T-helper 17 cell (primary cell): ENCODE data around the gene ITGB2. TPM values are rescaled to one million over a fixed set of nuclear protein-coding genes. Genes with fewer than 3 reads are reported as not detected.

Source experiments
- ATAC-seq: fragments of 150-1000 bp; cut with Tn5 transposase; 2 replicates; pipeline ENCODE4 v1.10.0; 2021; ENCODE audit warnings: mild to moderate bottlenecking, moderate library complexity
- DNase-seq, 3 donors: peaks; one replicate each; pipeline versions ENCODE4 v3.0.0 to v3.0.0-alpha.2; 2020 to 2021
- H3K9me3 ChIP-seq: one replicate; pipeline ENCODE4 v1.7.0; 2013; ENCODE audit warnings: low read length, mild to moderate bottlenecking; ENCODE audit not compliant: control insufficient read depth, poor library complexity, severe bottlenecking
- H3K27ac Mint-ChIP-seq: one replicate; pipeline ENCODE4 v1.8.0; 2022; ENCODE audit warnings: mild to moderate bottlenecking, moderate library complexity, mixed read lengths
- H3K27me3 Mint-ChIP-seq: one replicate; pipeline ENCODE4 v1.8.0; 2022; ENCODE audit warnings: mixed read lengths
- H3K36me3 Mint-ChIP-seq: one replicate; pipeline ENCODE4 v1.8.0; 2022; ENCODE audit warnings: low read depth, mixed read lengths
- H3K4me1 Mint-ChIP-seq: one replicate; pipeline ENCODE4 v1.8.0; 2022; ENCODE audit warnings: mild to moderate bottlenecking, mixed read lengths
- H3K4me3 Mint-ChIP-seq: one replicate; pipeline ENCODE4 v1.8.0; 2022; ENCODE audit warnings: mild to moderate bottlenecking, moderate library complexity, mixed read lengths
- total RNA-seq, 4 donors: library from RNA in 2 of 4; stranded (reverse) in 2 of 4; gene quantifications; one replicate each; pipeline ENCODE4 v1.2.3 and lab custom pipeline; 2022 to 2026

Gene ITGB2
- total RNA-seq, 2 donors from 2014 or later = 248 to 359 TPM

- Mint-ChIP-seq H3K4me1 (peaks cover 27% of the 10 kb centered on the region), H3K27ac (no peak overlapping the region), H3K36me3 (peaks cover 14% of the 10 kb centered on the region), H3K27me3 (no peaks in the 10 kb centered on the region), H3K4me3 (no peak overlapping the region)
- H3K9me3 ChIP-seq = no peaks in the 10 kb centered on the region
- ATAC-seq (no peak), DNase-seq (no peak)
These were observed 17.0 kb downstream of the ITGB2 start for GRCh38 chr21:44903689-44904088.

- no peak overlapping the region for H3K4me3 Mint-ChIP-seq
- DNase-seq (no peak), ATAC-seq (no peak)
- H3K27me3 Mint-ChIP-seq = no peaks in the 10 kb centered on the region
- peaks cover 14% of the 10 kb centered on the region for H3K36me3 Mint-ChIP-seq
- no peaks in the 10 kb centered on the region for H3K9me3 ChIP-seq
- H3K4me1 Mint-ChIP-seq = peaks cover 25% of the 10 kb centered on the region
- H3K27ac Mint-ChIP-seq = no peak overlapping the region
These were observed 17.5 kb downstream of the ITGB2 start for GRCh38 chr21:44903050-44903685.

- no peak overlapping the region for H3K27ac Mint-ChIP-seq
- ATAC-seq = no peak
- H3K4me3 Mint-ChIP-seq = no peak overlapping the region
- peaks cover 28% of the 10 kb centered on the region for H3K4me1 Mint-ChIP-seq
- no peaks in the 10 kb centered on the region for H3K9me3 ChIP-seq
- no peaks in the 10 kb centered on the region for H3K27me3 Mint-ChIP-seq
- DNase-seq = no peak
- peaks cover 14% of the 10 kb centered on the region for H3K36me3 Mint-ChIP-seq
These were observed 18.2 kb downstream of the ITGB2 start for GRCh38 chr21:44902268-44903049.

GRCh38 chr21:44901391-44902074 lies 19.2 kb downstream of the ITGB2 start:
- Mint-ChIP-seq H3K27ac (no peak overlapping the region), H3K4me1 (peaks cover 33% of the 10 kb centered on the region), H3K27me3 (no peaks in the 10 kb centered on the region), H3K36me3 (peaks cover 14% of the 10 kb centered on the region), H3K4me3 (no peak overlapping the region)
- no peak for DNase-seq
- no peak for ATAC-seq
- H3K9me3 ChIP-seq = no peaks in the 10 kb centered on the region

- no peak overlapping the region for H3K27ac Mint-ChIP-seq
- no peaks in the 10 kb centered on the region for H3K27me3 Mint-ChIP-seq
- H3K4me3 Mint-ChIP-seq = no peak overlapping the region
- DNase-seq = no peak
- H3K9me3 ChIP-seq = no peaks in the 10 kb centered on the region
- ATAC-seq = no peak
- peaks cover 14% of the 10 kb centered on the region for H3K36me3 Mint-ChIP-seq
- H3K4me1 Mint-ChIP-seq = peaks cover 29% of the 10 kb centered on the region
These were observed 20.0 kb downstream of the ITGB2 start for GRCh38 chr21:44900559-44901251.

- Mint-ChIP-seq H3K27me3 (no peaks in the 10 kb centered on the region), H3K27ac (no peak overlapping the region), H3K4me3 (no peak overlapping the region), H3K36me3 (peaks cover 14% of the 10 kb centered on the region), H3K4me1 (peaks cover 29% of the 10 kb centered on the region)
- ATAC-seq (no peak), DNase-seq (no peak)
- H3K9me3 ChIP-seq = no peaks in the 10 kb centered on the region
These were observed 20.7 kb downstream of the ITGB2 start for GRCh38 chr21:44899768-44900558.

GRCh38 chr21:44898851-44899767 lies 21.6 kb downstream of the ITGB2 start:
- Mint-ChIP-seq H3K27ac (no peak overlapping the region), H3K36me3 (peaks cover 8% of the 10 kb centered on the region)

GRCh38 chr21:44898011-44898488 lies 22.6 kb downstream of the ITGB2 start:
- H3K4me1 Mint-ChIP-seq = peaks cover 31% of the 10 kb centered on the region
- ATAC-seq (no peak), DNase-seq (no peak)
- H3K27me3 Mint-ChIP-seq = no peaks in the 10 kb centered on the region
- no peak overlapping the region for H3K27ac Mint-ChIP-seq
- no peaks in the 10 kb centered on the region for H3K9me3 ChIP-seq
- peaks cover 7% of the 10 kb centered on the region for H3K36me3 Mint-ChIP-seq
- H3K4me3 Mint-ChIP-seq = no peak overlapping the region

More at GRCh38 chr21:44898851-44899767, 21.6 kb downstream of the ITGB2 start:
- no peaks in the 10 kb centered on the region for H3K9me3 ChIP-seq
- peaks cover 23% of the 10 kb centered on the region for H3K4me1 Mint-ChIP-seq
- ATAC-seq = no peak
- no peak for DNase-seq
- H3K4me3 Mint-ChIP-seq = no peak overlapping the region
- H3K27me3 Mint-ChIP-seq = no peaks in the 10 kb centered on the region

- DNase-seq = no peak
- ATAC-seq = peak; percentile 37
- peaks cover 2% of the 10 kb centered on the region for H3K36me3 Mint-ChIP-seq
- H3K27ac Mint-ChIP-seq = no peak overlapping the region
- H3K27me3 Mint-ChIP-seq = no peaks in the 10 kb centered on the region
- H3K9me3 ChIP-seq = no peaks in the 10 kb centered on the region
- no peak overlapping the region for H3K4me3 Mint-ChIP-seq
- peaks cover 30% of the 10 kb centered on the region for H3K4me1 Mint-ChIP-seq
These were observed 23.2 kb downstream of the ITGB2 start for GRCh38 chr21:44897326-44898010.

GRCh38 chr21:44896561-44897286 lies 24.0 kb downstream of the ITGB2 start:
- no peak for ATAC-seq
- Mint-ChIP-seq H3K36me3 (no peaks in the 10 kb centered on the region), H3K4me3 (no peak overlapping the region), H3K4me1 (peaks cover 30% of the 10 kb centered on the region), H3K27ac (no peak overlapping the region), H3K27me3 (no peaks in the 10 kb centered on the region)
- H3K9me3 ChIP-seq = no peaks in the 10 kb centered on the region
- no peak for DNase-seq

- Mint-ChIP-seq H3K36me3 (no peaks in the 10 kb centered on the region), H3K27ac (no peak overlapping the region), H3K4me3 (no peak overlapping the region), H3K27me3 (no peaks in the 10 kb centered on the region), H3K4me1 (peaks cover 30% of the 10 kb centered on the region)
- ATAC-seq (no peak), DNase-seq (no peak)
- no peaks in the 10 kb centered on the region for H3K9me3 ChIP-seq
These were observed 24.8 kb downstream of the ITGB2 start for GRCh38 chr21:44895859-44896258.
